ENCODE data around the gene MGAT5B.

Gene MGAT5B

GRCh38 chr17:76879254-76879653 is 11.1 kb downstream of the MGAT5B start:
- Mint-ChIP-seq H3K9me3 (peaks cover 5% of the 10 kb centered on the region), H3K4me1 (no peaks in the 10 kb centered on the region), H3K36me3 (peaks cover 3% of the 10 kb centered on the region), H3K27ac (no peak overlapping the region), H3K27me3 (peaks cover 12% of the 10 kb centered on the region), H3K4me3 (no peak overlapping the region)
- ATAC-seq (ENCODE audit: low read depth) (no peak), DNase-seq (ENCODE audit: low spot score in 2 of 2) (no peak)

GRCh38 chr17:76879691-76880090 is 11.5 kb downstream of the MGAT5B start:
- H3K9me3 Mint-ChIP-seq: peaks cover 5% of the 10 kb centered on the region
- H3K4me1 Mint-ChIP-seq: no peaks in the 10 kb centered on the region
- no peak overlapping the region for H3K27ac Mint-ChIP-seq
- H3K36me3 Mint-ChIP-seq: peaks cover 3% of the 10 kb centered on the region
- no peak overlapping the region for H3K4me3 Mint-ChIP-seq
- no peak for DNase-seq (ENCODE audit: low spot score in 2 of 2)
- H3K27me3 Mint-ChIP-seq: peaks cover 11% of the 10 kb centered on the region
- ATAC-seq (ENCODE audit: low read depth): no peak

GRCh38 chr17:76880268-76880667 is 12.1 kb downstream of the MGAT5B start:
- Mint-ChIP-seq H3K27ac (no peak overlapping the region), H3K4me1 (no peaks in the 10 kb centered on the region), H3K4me3 (no peak overlapping the region), H3K9me3 (peaks cover 5% of the 10 kb centered on the region), H3K27me3 (peaks cover 11% of the 10 kb centered on the region), H3K36me3 (peaks cover 3% of the 10 kb centered on the region)
- DNase-seq (ENCODE audit: low spot score in 2 of 2): no peak
- ATAC-seq (ENCODE audit: low read depth): no peak

DNA sequence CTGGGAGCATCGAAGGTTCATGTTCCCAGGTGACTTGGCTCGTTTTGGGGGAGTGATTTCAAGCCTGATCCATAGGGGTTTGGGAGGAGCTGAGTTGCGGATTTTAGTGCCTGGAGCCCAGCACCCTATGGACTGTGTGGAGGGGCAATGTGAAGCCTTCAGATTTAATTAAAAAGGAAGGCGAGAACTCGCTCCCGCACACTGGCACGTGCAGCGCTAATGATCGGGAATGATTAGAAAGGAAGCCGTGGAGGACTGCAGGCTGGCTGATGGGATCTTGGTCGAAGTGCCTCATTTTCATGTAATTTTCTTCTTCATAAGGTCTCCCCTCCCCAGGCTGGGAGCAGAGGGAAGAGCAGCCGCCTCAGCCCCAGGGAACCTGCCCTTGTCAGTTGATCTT is 12.8 kb downstream of the MGAT5B start:
- DNase-seq (ENCODE audit: low spot score in 2 of 2) (no peak), ATAC-seq (ENCODE audit: low read depth) (no peak)
- Mint-ChIP-seq H3K27ac (no peak overlapping the region), H3K9me3 (no peaks in the 10 kb centered on the region), H3K36me3 (no peaks in the 10 kb centered on the region), H3K27me3 (peaks cover 11% of the 10 kb centered on the region), H3K4me1 (no peaks in the 10 kb centered on the region), H3K4me3 (no peak overlapping the region)

DNA sequence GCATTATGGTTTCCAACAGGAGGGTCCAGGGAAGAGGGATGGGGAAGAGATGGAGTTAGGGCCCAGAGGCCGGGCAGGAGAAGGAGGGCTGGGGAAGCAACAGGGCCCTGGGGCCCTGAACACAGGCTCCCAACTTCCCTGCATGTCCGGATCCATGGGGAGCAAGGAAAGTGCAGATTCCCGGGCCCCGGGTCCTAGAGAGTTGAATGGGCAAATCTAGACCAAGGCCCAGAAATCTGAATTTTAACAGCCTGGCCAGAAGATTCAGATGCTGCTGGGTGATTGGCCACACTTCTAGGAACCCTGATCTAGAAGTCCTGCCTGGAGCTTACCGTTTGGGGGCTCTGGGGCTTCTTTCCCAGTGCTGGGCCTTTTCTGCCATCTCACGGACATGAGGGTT is 13.2 kb downstream of the MGAT5B start:
- no peak for DNase-seq (ENCODE audit: low spot score in 2 of 2)
- Mint-ChIP-seq H3K4me1 (no peaks in the 10 kb centered on the region), H3K36me3 (no peaks in the 10 kb centered on the region), H3K27me3 (peaks cover 11% of the 10 kb centered on the region), H3K4me3 (no peak overlapping the region), H3K9me3 (no peaks in the 10 kb centered on the region), H3K27ac (no peak overlapping the region)
- no peak for ATAC-seq (ENCODE audit: low read depth)

GRCh38 chr17:76881966-76882365 is 13.8 kb downstream of the MGAT5B start:
- Mint-ChIP-seq H3K4me1 (no peaks in the 10 kb centered on the region), H3K27ac (no peak overlapping the region), H3K4me3 (no peak overlapping the region), H3K36me3 (no peaks in the 10 kb centered on the region), H3K27me3 (peaks cover 9% of the 10 kb centered on the region), H3K9me3 (no peaks in the 10 kb centered on the region)
- DNase-seq (ENCODE audit: low spot score in 2 of 2): no peak
- no peak for ATAC-seq (ENCODE audit: low read depth)

DNA sequence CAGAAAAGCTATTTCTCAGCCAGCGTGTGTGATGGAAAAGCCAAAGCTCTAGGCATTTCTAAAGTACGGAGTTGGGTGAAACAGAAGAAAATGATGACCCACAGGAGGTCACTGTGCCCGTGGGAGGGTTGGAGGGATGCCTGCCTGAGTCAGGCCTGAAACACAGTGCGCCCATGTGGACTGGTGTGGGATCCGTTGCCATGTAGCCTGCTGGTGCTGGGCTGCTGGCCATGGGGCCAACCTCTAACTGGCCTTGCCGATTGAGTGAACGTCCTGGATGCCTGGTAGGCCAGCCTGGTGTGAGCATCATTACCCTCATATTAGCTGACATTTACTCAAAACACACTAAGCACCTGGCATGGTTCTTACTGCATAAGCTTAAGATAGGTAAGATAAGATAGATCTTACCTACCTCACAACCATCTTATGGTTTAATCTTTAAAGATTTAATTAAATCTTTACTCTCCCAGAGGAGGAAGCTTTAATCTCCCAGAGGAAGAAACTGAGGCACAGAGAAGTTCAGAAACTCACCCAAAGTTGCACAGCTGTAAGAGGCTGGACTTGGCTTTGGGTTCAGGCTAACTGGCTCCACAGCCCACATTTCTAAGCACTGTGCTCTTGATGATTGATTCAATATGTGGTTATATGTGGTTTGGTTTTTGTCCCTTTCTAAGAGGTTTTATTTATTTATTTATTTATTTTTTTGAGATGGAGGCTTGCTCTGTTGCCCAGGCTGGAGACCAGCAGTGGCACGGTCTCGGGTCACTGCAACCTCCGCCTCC is 15.7 kb downstream of the MGAT5B start:
- Mint-ChIP-seq H3K36me3 (no peaks in the 10 kb centered on the region), H3K4me3 (no peak overlapping the region), H3K4me1 (no peaks in the 10 kb centered on the region), H3K27ac (no peak overlapping the region), H3K9me3 (no peaks in the 10 kb centered on the region), H3K27me3 (peaks cover 7% of the 10 kb centered on the region)
- DNase-seq (ENCODE audit: low spot score in 2 of 2): no peak
- no peak for ATAC-seq (ENCODE audit: low read depth)

DNA sequence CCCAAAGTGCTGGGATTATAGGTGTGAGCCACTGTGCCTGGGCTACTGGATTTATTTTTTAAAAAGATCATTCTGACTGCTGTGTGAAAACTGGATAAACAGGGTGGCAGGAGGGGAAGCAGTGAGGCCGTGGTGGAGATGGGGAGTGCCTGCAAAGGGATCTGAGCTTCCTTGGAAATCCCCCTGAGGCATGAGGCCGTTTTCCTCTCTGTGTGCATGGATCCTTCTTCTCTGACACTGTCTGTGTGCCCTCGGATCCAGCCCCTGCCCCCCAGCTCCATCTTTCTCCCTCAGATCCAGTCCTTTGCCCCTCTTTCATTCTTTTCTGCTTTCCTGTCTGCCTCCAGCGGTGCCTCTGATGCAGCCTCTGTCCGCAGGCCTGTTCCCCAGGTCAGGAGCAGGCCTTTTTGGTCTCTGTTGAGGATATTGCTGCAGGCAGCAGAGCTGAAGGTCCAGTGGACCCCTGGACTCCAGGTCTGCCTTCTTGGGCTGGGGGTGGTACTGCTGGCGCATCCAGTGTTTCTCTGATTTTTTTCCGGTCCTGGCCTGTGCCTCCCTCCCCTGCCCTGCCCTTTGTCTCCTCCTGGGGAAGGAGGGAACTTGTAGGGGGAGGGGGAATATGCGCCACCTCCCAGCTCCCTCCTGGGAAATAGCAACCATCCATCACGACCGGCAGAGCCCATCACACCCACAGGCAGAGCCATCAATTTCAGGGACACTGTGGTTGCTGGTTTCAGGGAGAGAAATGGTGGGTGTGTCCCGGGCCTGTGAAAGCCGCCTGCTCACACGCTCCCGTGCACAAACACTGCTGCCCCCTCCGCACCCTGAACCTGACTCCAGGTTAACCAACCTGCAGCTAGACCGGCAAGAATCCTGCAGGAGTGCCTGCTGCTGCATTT is 17.0 kb downstream of the MGAT5B start:
- Mint-ChIP-seq H3K27me3 (peaks cover 6% of the 10 kb centered on the region), H3K27ac (no peak overlapping the region), H3K4me3 (no peak overlapping the region), H3K36me3 (no peaks in the 10 kb centered on the region), H3K9me3 (no peaks in the 10 kb centered on the region), H3K4me1 (no peaks in the 10 kb centered on the region)
- no peak for ATAC-seq (ENCODE audit: low read depth)
- DNase-seq (ENCODE audit: low spot score in 2 of 2): no peak

GRCh38 chr17:76885894-76886290 is 17.7 kb downstream of the MGAT5B start:
- H3K4me3 Mint-ChIP-seq: no peak overlapping the region
- DNase-seq (ENCODE audit: low spot score in 2 of 2): no peak
- no peaks in the 10 kb centered on the region for H3K9me3 Mint-ChIP-seq
- H3K27ac Mint-ChIP-seq: no peak overlapping the region
- no peaks in the 10 kb centered on the region for H3K4me1 Mint-ChIP-seq
- H3K27me3 Mint-ChIP-seq: peaks cover 4% of the 10 kb centered on the region
- ATAC-seq (ENCODE audit: low read depth): no peak
- H3K36me3 Mint-ChIP-seq: no peaks in the 10 kb centered on the region

DNA sequence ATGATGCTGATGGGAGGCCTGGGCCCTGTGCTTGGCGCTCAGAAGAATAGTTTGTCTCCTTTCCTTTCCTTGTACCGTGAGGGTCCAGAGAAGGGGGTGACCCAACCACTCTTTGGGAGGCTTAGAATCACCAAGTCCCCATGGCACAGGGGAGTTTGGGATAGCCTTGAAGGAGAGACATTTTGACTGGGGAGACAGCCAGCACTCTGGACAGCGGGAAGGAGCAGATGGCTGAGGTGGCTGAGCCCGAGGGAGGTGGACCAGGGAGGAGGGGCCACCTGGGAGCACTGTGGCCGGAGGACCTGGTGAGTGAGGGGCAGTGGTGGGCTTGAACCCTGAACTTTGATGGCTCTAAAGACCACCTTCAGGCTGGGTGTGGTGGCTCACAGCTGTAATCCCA is 18.2 kb downstream of the MGAT5B start:
- ATAC-seq (ENCODE audit: low read depth) (no peak), DNase-seq (ENCODE audit: low spot score in 2 of 2) (no peak)
- peaks cover 2% of the 10 kb centered on the region for H3K27me3 Mint-ChIP-seq
- no peak overlapping the region for H3K4me3 Mint-ChIP-seq
- H3K9me3 Mint-ChIP-seq: peaks cover 2% of the 10 kb centered on the region
- no peaks in the 10 kb centered on the region for H3K36me3 Mint-ChIP-seq
- no peaks in the 10 kb centered on the region for H3K4me1 Mint-ChIP-seq
- no peak overlapping the region for H3K27ac Mint-ChIP-seq

GRCh38 chr17:76887802-76888201 is 19.6 kb downstream of the MGAT5B start:
- ATAC-seq (ENCODE audit: low read depth) (no peak), DNase-seq (ENCODE audit: low spot score in 2 of 2) (no peak)
- Mint-ChIP-seq H3K36me3 (no peaks in the 10 kb centered on the region), H3K4me3 (no peak overlapping the region), H3K4me1 (no peaks in the 10 kb centered on the region), H3K27me3 (peaks cover 2% of the 10 kb centered on the region), H3K27ac (no peak overlapping the region), H3K9me3 (peaks cover 2% of the 10 kb centered on the region)

- no peak overlapping the region for H3K27ac Mint-ChIP-seq
- no peaks in the 10 kb centered on the region for H3K36me3 Mint-ChIP-seq
- no peaks in the 10 kb centered on the region for H3K4me1 Mint-ChIP-seq
Observed at GRCh38 chr17:76888661-76889060, 20.5 kb downstream of the MGAT5B start.

DNA sequence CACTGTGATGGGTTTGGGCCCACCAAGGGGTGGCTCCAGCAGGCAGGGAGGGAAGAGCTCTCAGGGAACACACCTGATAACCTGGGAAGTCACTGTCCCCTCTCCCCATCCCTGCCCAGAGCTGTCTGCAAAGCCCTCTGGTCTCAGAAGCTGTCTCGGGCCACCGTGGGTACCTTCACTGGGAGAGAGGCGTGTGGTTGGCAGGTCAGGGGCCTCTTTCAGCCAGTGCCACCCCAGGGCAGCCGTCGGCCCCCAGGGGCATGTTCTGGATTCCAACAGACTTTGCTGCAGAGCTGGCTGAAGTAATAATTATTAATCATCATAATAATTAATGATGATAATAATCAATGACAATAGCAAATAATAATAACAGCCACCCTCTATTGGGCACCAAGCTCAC is 21.1 kb downstream of the MGAT5B start:
- Mint-ChIP-seq H3K4me1 (no peaks in the 10 kb centered on the region), H3K36me3 (no peaks in the 10 kb centered on the region), H3K27ac (no peak overlapping the region), H3K4me3 (no peak overlapping the region), H3K9me3 (peaks cover 2% of the 10 kb centered on the region), H3K27me3 (peaks cover 4% of the 10 kb centered on the region)
- ATAC-seq (ENCODE audit: low read depth): no peak
- DNase-seq (ENCODE audit: low spot score in 2 of 2): no peak

More at GRCh38 chr17:76888661-76889060, 20.5 kb downstream of the MGAT5B start:
- H3K27me3 Mint-ChIP-seq: peaks cover 4% of the 10 kb centered on the region
- no peak for ATAC-seq (ENCODE audit: low read depth)
- H3K9me3 Mint-ChIP-seq: peaks cover 2% of the 10 kb centered on the region
- DNase-seq (ENCODE audit: low spot score in 2 of 2): no peak
- no peak overlapping the region for H3K4me3 Mint-ChIP-seq

- H3K27ac Mint-ChIP-seq: no peak overlapping the region
- peaks cover 2% of the 10 kb centered on the region for H3K9me3 Mint-ChIP-seq
- no peak overlapping the region for H3K4me3 Mint-ChIP-seq
- DNase-seq (ENCODE audit: low spot score in 2 of 2) (no peak), ATAC-seq (ENCODE audit: low read depth) (no peak)
- no peaks in the 10 kb centered on the region for H3K4me1 Mint-ChIP-seq
- H3K36me3 Mint-ChIP-seq: no peaks in the 10 kb centered on the region
- H3K27me3 Mint-ChIP-seq: peaks cover 4% of the 10 kb centered on the region
Observed at GRCh38 chr17:76892329-76892728, 24.1 kb downstream of the MGAT5B start.

Data from memory B cell (primary cell).